H9 (cell line): ENCODE data around the gene SORBS1. TPM values are rescaled to one million over a fixed set of nuclear protein-coding genes. Genes with fewer than 3 reads are reported as not detected.

ENCODE experiments used
- DNase-seq: peaks from one replicate; pipeline ENCODE4 v3.0.0-alpha.2; 2017
- H2AFZ ChIP-seq: one replicate; pipeline ENCODE4 v1.6.1; 2013; ENCODE audit warnings: mild to moderate bottlenecking, low read length, control low read depth, moderate library complexity
- H2AK5ac ChIP-seq: 2 replicates; pipeline ENCODE4 v1.6.1; 2013; ENCODE audit warnings: low read length, control low read depth, mixed read lengths; ENCODE audit not compliant: insufficient read length
- H2BK120ac ChIP-seq: one replicate; pipeline ENCODE4 v1.6.1; 2013; ENCODE audit warnings: low read depth, mild to moderate bottlenecking, low read length, control low read depth, inconsistent platforms; ENCODE audit not compliant: poor library complexity, severe bottlenecking
- H2BK12ac ChIP-seq: 2 replicates; pipeline ENCODE4 v1.6.1; 2013; ENCODE audit warnings: low read length, control low read depth, mixed read lengths, low read depth; ENCODE audit not compliant: insufficient read length
- H2BK15ac ChIP-seq: 2 replicates; pipeline ENCODE4 v1.6.1; 2013; ENCODE audit warnings: low read depth, low read length, control low read depth
- H2BK20ac ChIP-seq: one replicate; pipeline ENCODE4 v1.6.1; 2013; ENCODE audit warnings: low read depth, mild to moderate bottlenecking, low read length, control low read depth, inconsistent platforms; ENCODE audit not compliant: poor library complexity, severe bottlenecking
- H2BK5ac ChIP-seq: 2 replicates; pipeline ENCODE4 v1.6.1; 2013; ENCODE audit warnings: low read length, control low read depth, mixed read lengths; ENCODE audit not compliant: insufficient read length
- H3K14ac ChIP-seq: 2 replicates; pipeline ENCODE4 v1.6.1; 2013; ENCODE audit warnings: low read length, control low read depth; ENCODE audit not compliant: insufficient read depth
- H3K18ac ChIP-seq: 2 replicates; pipeline ENCODE4 v1.6.1; 2013; ENCODE audit warnings: low read depth, mild to moderate bottlenecking, mixed read lengths, low read length, control low read depth; ENCODE audit not compliant: insufficient read length
- H3K23ac ChIP-seq: 2 replicates; pipeline ENCODE4 v1.6.1; 2013; ENCODE audit warnings: low read length, control low read depth, mixed read lengths, low read depth; ENCODE audit not compliant: insufficient read length
- H3K23me2 ChIP-seq: 2 replicates; pipeline ENCODE4 v1.6.1; 2013; ENCODE audit warnings: low read depth, mild to moderate bottlenecking, mixed read lengths, low read length, control low read depth; ENCODE audit not compliant: insufficient read length, poor library complexity, severe bottlenecking
- H3K27ac ChIP-seq: 2 replicates; pipeline ENCODE4 v1.5.1; 2013; ENCODE audit warnings: low read length, control low read depth, mixed read lengths, low read depth; ENCODE audit not compliant: insufficient read length
- H3K27me3 ChIP-seq: 2 replicates; pipeline ENCODE4 v1.6.1; 2013; ENCODE audit warnings: low read length, control low read depth, inconsistent platforms; ENCODE audit not compliant: insufficient read depth
- H3K4ac ChIP-seq: 2 replicates; pipeline ENCODE4 v1.6.1; 2013; ENCODE audit warnings: low read depth, mild to moderate bottlenecking, control low read depth, inconsistent platforms, low read length, moderate library complexity
- H3K4me1 ChIP-seq: 2 replicates; pipeline ENCODE4 v1.6.1; 2013; ENCODE audit warnings: low read length, control low read depth, inconsistent platforms; ENCODE audit not compliant: insufficient read depth
- H3K4me2 ChIP-seq: 2 replicates; pipeline ENCODE4 v1.6.1; 2013; ENCODE audit warnings: low read length, control low read depth, mixed read lengths; ENCODE audit not compliant: insufficient read length, insufficient read depth
- H3K56ac ChIP-seq: 2 replicates; pipeline ENCODE4 v1.6.1; 2013; ENCODE audit warnings: low read depth, mild to moderate bottlenecking, mixed read lengths, low read length, control low read depth; ENCODE audit not compliant: insufficient read length
- H3K79me1 ChIP-seq: 2 replicates; pipeline ENCODE4 v1.6.1; 2013; ENCODE audit warnings: low read depth, mild to moderate bottlenecking, moderate library complexity, low read length, control low read depth, inconsistent platforms; ENCODE audit not compliant: insufficient read depth, poor library complexity, severe bottlenecking
- H3K79me2 ChIP-seq: 2 replicates; pipeline ENCODE4 v1.6.1; 2013; ENCODE audit warnings: low read length, control low read depth, inconsistent platforms; ENCODE audit not compliant: insufficient read depth
- H3K9ac ChIP-seq: 2 replicates; pipeline ENCODE4 v1.6.1; 2013; ENCODE audit warnings: low read length, control low read depth, mixed read lengths; ENCODE audit not compliant: insufficient read length; ENCODE audit errors: extremely low read depth
- H3K9me3 ChIP-seq: one replicate; pipeline ENCODE4 v1.6.1; 2013; ENCODE audit warnings: low read depth, low read length, inconsistent platforms; ENCODE audit not compliant: control insufficient read depth
- H3T11ph ChIP-seq: one replicate; pipeline ENCODE4 v1.6.1; 2013; ENCODE audit warnings: mild to moderate bottlenecking, low read length, control low read depth, inconsistent platforms
- H4K20me1 ChIP-seq: one replicate; pipeline ENCODE4 v1.6.1; 2013; ENCODE audit not compliant: control insufficient read depth, insufficient read length, insufficient read depth
- H4K5ac ChIP-seq: 2 replicates; pipeline ENCODE4 v1.6.1; 2013; ENCODE audit warnings: low read depth, mild to moderate bottlenecking, mixed read lengths, low read length, control low read depth; ENCODE audit not compliant: insufficient read length
- H4K8ac ChIP-seq: replicated peaks from 2 replicates; pipeline ENCODE4 v1.6.1; 2013; ENCODE audit warnings: low read length, control low read depth, mixed read lengths, low read depth; ENCODE audit not compliant: insufficient read length
- H4K91ac ChIP-seq: 2 replicates; pipeline ENCODE4 v1.6.1; 2013; ENCODE audit warnings: low read depth, mild to moderate bottlenecking, moderate library complexity, mixed read lengths, low read length, control low read depth; ENCODE audit not compliant: insufficient read length
- H3K27ac Mint-ChIP-seq, 3 experiments: 2 replicates in 2 of 3; 3 replicates in 1 of 3; pipeline ENCODE4 v1.8.0; 2020 to 2021; ENCODE audit warnings: mixed read lengths in 3 of 3, mild to moderate bottlenecking in 1 of 3, moderate library complexity in 1 of 3
- H3K27me3 Mint-ChIP-seq: 2 replicates; pipeline ENCODE4 v1.8.0; 2021; ENCODE audit warnings: low read depth, mild to moderate bottlenecking, moderate library complexity, mixed read lengths
- H3K36me3 Mint-ChIP-seq, 3 experiments: 2 replicates in 2 of 3; 3 replicates in 1 of 3; pipeline ENCODE4 v1.8.0; 2020 to 2021; ENCODE audit warnings: low read depth in 3 of 3, mixed read lengths in 3 of 3; ENCODE audit not compliant: insufficient read depth in 1 of 3
- H3K4me1 Mint-ChIP-seq, 2 experiments: 2 replicates each; pipeline ENCODE4 v1.8.0; 2020; ENCODE audit warnings: mixed read lengths in 2 of 2
- H3K4me3 Mint-ChIP-seq, 2 experiments: 2 replicates in 1 of 2; 3 replicates in 1 of 2; pipeline ENCODE4 v1.8.0; 2020 to 2021; ENCODE audit warnings: mild to moderate bottlenecking in 2 of 2, mixed read lengths in 2 of 2, moderate library complexity in 1 of 2
- H3K9me3 Mint-ChIP-seq, 2 experiments: 2 replicates in 1 of 2; 3 replicates in 1 of 2; pipeline ENCODE4 v1.8.0; 2020; ENCODE audit warnings: mild to moderate bottlenecking in 2 of 2, mixed read lengths in 2 of 2, moderate library complexity in 1 of 2
- CTCF ChIP-seq: fragments of 200-600 bp; sonication (generic); conservative IDR thresholded peaks from 3 replicates; pipeline ENCODE4 v1.8.0; 2021; ENCODE audit warnings: antibody characterized with exemption, mild to moderate bottlenecking
- WGBS: extraction: QIAGEN DNeasy Blood & Tissue Kit; methylation state at CpG from one replicate; pipeline ENCODE4 v1.1.7; 2013; ENCODE audit warnings: missing lambda C conversion rate, low lambda C conversion rate, mixed read lengths; ENCODE audit not compliant: insufficient read length; ENCODE audit errors: extremely low coverage; 5-methylcytosine and 5-hydroxymethylcytosine counted together
- total RNA-seq: library from RNA; stranded (reverse); gene quantifications from 2 replicates; pipeline ENCODE4 v1.2.1, GENCODE V29; 2021

SORBS1 gene
- total RNA-seq, 1 experiment from 2014 or later: 24.3 TPM

GRCh38 chr10:95545981-95546380 is 15.2 kb downstream of the SORBS1 start:
- no peaks in the 10 kb centered on the region for H3K9me3 Mint-ChIP-seq
- Histone ChIP-seq H2BK12ac (no peak overlapping the region), H3K79me1 (peaks cover 11% of the 10 kb centered on the region), H3K23ac (no peak overlapping the region), H3K23me2 (no peaks in the 10 kb centered on the region), H2BK15ac (no peak overlapping the region), H3T11ph (no peak overlapping the region), H2BK120ac (no peak overlapping the region), H4K20me1 (no peaks in the 10 kb centered on the region), H3K4ac (no peak overlapping the region), H3K18ac (no peak overlapping the region), H3K9ac (no peak overlapping the region), H3K56ac (no peak overlapping the region), H3K27ac (no peak overlapping the region), H3K4me2 (no peak overlapping the region), H2AK5ac (no peak overlapping the region), H4K5ac (no peak overlapping the region), H2BK20ac (no peak overlapping the region), H3K14ac (no peak overlapping the region), H3K9me3 (no peaks in the 10 kb centered on the region), H2AFZ (no peak overlapping the region), H4K8ac (no peak overlapping the region), H3K27me3 (no peaks in the 10 kb centered on the region), H2BK5ac (no peak overlapping the region), H3K4me1 (peaks cover 15% of the 10 kb centered on the region; the same call in 1 of the 2 replicates), H3K79me2 (peaks cover 9% of the 10 kb centered on the region; the same call in 1 of the 2 replicates), H4K91ac (no peak overlapping the region)
- no peak overlapping the region for H3K27ac Mint-ChIP-seq
- TF ChIP-seq CTCF: no peak
- 0 out of 7 replicates have a peak, but pooled peaks cover 0 to 3% (median 0%) of the 10 kb centered on the region in 3 experiments for H3K36me3 Mint-ChIP-seq
- DNase-seq: no peak
- H3K4me3 Mint-ChIP-seq: no peak overlapping the region
- no CpG with 5 or more reads among the region's 2 CpGs for WGBS
- H3K27me3 Mint-ChIP-seq: peaks cover 5% of the 10 kb centered on the region; the same call in 1 of the 2 replicates
- peaks cover 60 to 70% of the 10 kb centered on the region in 2 experiments for H3K4me1 Mint-ChIP-seq
